Activated gamma-delta T cell (primary cell): ENCODE data around the gene CCNYL1.
"Not testable (repeated sequence)": the region's sequence is repeated elsewhere in the genome, so short reads cannot be mapped to it uniquely, and the experiment has no call there.

ENCODE experiments used
- DNase-seq: peaks from one replicate; lab custom pipeline; 2025; lab: John Stamatoyannopoulos, UW

Gene CCNYL1

GRCh38 chr2:207734636-207735512, 23.4 kb downstream of the CCNYL1 start:
- DNase-seq, result no peak

DNA sequence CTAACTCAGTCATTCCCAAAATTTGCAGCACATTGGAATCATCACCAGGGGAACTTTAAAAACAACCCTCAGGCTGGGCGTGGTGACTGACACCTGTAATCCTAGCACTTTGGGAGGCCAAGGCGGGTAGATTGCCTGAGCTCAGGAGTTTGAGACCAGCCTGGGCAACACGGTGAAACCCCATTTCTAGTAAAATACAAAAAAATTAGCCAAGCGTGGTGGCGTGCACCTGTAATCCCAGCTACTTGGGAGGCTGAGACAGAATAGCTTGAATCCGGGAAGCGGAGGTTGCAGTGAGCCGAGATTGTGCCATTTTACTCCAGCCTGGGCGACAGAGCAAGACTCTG, 24.0 kb downstream of the CCNYL1 start:
- not testable (repeated sequence) for DNase-seq

GRCh38 chr2:207743514-207743913, 32.1 kb downstream of the CCNYL1 start:
- DNase-seq, result no peak

GRCh38 chr2:207744050-207744449, 32.6 kb downstream of the CCNYL1 start:
- DNase-seq, result no peak

- no peak for DNase-seq
Observed at GRCh38 chr2:207744451-207744850, 33.0 kb downstream of the CCNYL1 start.

DNA sequence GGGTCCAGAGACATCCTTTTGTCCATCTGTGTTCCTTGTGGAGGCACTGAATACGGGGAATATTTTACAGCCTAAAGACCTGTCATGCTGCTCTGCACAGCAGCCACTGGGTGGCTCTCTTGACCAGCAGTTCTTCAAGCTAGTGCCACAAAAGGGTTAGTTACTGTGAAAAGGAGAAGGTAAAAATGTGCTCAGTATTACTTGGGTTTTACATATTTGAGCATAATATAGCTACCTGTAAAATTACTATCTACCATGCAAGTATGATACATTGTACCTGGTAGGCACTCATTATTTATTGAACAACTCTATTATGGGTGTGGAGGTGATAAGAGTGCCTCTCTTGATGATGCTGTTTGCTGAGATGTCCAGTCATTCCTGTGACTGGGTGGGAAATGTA, 34.7 kb downstream of the CCNYL1 start:
- no peak for DNase-seq

DNA sequence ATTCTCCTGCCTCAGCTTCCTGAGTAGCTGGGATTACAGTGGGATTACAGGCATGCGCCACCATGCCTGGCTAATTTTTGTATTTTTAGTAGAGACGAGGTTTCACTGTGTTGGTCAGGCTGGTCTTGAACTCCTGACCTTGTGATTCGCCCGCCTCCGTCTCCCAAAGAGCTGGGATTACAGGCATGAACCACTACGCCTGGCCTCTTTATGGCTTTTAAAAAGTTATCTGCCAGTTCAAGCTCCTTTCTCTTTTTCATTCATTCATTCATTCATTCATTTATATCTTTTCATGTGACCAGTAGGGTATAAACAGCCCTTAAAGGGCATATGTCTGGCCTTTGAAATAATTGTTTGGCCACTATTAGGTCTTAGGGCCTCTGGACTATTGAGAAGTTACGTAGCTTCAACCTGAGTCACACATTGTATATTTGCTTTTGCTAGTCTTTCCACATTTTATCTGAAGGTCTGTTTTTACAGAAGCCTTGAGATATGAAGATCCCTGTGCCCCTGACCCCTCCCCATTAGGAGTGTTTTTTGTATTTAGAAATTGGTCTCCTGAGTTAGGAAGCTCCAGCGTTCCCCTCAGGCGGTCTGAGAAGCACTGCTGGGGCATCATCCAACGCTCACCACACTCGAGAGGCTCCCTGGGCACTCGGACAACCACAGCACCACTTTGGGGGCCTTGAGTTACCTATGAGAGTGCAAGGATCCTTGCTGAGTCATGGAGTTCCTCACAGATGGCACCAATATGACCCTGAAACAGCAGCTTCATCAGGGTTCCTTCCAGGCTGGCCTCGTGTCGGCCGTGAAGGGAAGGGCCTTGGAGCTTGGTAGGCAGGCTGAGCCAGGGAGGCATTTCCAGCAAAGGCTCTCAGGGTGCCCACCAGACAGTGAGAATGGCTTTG, 36.5 kb downstream of the CCNYL1 start:
- no peak for DNase-seq

- no peak for DNase-seq
Observed at GRCh38 chr2:207748993-207749392, 37.6 kb downstream of the CCNYL1 start.

DNA sequence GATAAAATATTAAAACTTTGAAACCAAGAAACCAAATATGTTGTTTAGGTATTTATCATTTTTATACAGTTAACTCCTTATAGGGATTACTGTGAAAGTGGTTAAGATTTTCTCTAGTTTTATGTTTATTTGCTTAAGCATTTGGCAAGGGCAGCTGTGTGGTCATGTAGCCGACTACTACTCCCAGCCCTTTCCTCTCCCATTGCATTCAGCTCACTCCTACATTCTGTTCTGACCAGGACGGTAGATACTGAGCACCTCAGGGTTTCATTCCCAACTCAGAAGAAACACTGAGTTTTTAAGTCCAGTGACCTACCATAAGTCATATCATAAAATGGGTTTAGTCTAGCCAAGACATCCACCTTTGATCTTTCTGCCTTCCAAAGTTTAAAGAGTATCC, 38.4 kb downstream of the CCNYL1 start:
- DNase-seq, result no peak

GRCh38 chr2:207750345-207750744, 38.9 kb downstream of the CCNYL1 start:
- DNase-seq, result no peak

DNA sequence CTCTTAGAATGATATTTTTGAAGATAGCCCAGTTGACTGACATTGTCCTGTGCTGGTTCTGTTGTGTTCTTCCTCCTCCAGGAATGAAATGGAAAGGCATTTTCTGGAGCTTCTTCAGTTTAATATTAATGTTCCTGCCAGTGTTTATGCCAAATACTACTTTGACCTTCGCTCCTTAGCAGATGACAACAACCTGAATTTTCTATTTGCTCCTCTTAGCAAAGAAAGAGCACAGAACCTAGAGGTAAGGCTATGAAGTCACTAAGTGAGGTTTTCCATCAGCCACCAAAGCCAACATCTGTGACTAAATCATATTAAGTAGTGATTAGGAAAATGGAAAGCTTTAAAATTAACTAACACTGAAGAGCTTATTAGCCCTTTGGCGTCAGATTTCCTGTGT, 39.4 kb downstream of the CCNYL1 start:
- DNase-seq, result no peak

GRCh38 chr2:207753688-207754087, 42.2 kb downstream of the CCNYL1 start:
- DNase-seq, result not testable (repeated sequence)

DNA sequence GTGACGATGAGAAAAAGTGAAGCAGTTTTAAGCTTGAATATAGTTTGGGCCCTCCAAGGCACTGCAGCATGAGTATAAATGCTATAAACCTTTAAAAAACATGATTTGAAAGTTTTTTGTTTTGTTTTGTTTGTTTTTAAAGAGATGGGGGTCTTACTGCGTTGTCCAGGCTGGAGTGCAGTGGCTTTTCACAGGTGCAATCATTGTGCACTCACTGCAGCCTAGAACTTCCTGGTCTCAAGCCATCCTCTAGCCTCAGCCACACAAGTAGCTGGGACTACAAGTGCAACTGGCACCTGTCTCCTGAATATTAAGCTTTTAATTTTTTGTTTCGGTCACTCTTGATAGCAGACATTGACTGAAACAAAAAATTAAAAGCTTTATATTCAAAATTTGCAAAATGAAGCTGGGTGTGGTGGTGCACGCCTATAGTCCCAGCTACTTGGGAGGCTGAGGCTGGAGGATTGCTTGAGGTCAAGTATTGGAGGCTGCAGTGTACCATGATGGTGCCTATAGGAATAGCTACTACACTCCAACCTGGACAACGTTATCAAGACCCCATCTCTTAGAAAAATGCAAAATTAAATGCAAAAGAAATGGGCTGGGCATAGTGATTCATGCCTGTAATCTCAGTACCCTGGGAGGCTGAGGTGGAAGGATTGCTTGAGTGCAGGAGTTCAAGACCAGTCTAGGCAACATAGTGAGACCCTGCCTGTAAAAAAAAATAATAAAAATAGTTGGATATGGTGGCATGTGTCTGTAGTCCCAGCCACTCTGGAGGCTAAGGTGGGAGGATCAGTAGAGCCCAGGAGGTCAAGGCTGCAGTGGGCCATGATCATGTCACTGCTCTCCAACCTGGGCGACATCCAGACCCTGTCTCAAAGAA, 43.3 kb downstream of the CCNYL1 start:
- DNase-seq, result no peak

DNA sequence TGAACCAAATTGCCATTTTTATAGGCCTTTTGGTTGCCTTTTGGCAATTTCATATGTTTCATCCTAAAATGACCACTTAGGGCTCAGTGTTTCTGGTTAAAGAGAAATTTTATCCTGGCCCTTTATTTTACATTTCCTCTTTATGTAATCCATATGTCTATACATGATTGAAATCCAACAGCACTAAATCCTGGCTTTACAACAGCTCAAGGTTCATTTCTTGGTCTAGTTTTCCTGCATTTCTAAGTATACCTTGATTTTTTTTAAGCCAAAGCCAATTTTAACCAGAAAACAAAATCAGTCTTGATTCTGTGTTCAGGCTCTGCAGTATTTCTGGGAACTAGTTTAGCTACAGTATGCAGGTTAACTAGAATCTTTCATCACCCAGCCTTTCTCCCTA, 46.6 kb downstream of the CCNYL1 start:
- no peak for DNase-seq

GRCh38 chr2:207759890-207760289, 48.5 kb downstream of the CCNYL1 start:
- no peak for DNase-seq

- DNase-seq, result no peak
Observed at GRCh38 chr2:207760453-207760852, 49.0 kb downstream of the CCNYL1 start.

DNA sequence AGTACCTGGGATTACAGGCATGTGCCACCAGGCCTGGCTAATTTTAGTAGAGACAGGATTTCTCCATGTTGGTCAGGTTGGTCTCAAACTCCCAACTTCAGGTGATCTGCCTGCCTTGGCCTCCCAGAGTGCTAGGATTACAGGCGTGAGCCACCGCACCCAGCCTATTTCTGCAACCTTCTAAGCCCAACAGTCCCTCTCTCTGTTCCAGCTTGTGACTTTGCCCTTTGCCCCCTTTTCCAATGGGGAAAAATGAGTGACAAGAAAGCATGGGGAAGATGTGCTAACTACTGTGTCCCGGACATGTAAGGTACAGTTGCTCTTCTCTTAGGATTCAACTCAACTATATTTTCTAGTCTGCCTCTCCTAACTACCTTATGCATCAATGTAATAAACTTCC, 50.0 kb downstream of the CCNYL1 start:
- not testable (repeated sequence) for DNase-seq

GRCh38 chr2:207762146-207762545, 50.7 kb downstream of the CCNYL1 start:
- no peak for DNase-seq

DNA sequence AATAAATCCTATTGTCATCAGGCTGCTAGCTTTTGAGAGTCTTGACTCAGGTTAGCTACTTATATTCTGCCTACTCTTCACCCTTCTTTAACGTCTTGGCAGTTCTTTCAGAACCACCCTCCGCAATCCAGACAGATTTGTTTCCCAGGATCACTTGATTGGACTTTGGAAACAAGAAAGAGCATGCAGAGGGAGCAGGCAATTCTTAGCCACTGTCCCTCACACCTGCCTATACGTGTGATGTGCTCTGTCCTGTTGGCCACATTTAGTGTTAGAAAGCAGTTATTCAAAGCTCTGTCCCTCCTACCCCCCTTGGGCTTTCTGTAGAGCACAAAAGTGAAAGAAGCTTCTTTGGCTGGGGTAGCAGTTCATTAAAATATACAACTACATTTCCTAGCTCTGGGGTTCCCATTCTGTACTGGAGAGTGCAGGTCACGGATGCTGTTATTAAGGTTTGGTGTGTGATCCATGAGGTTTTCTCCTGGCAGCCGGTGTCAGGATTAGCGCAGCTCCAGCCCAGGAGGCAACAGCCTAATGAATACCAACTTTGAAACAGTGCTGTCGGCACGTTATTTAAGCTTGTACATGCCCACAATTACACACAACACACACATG, 52.0 kb downstream of the CCNYL1 start:
- DNase-seq, result no peak

DNA sequence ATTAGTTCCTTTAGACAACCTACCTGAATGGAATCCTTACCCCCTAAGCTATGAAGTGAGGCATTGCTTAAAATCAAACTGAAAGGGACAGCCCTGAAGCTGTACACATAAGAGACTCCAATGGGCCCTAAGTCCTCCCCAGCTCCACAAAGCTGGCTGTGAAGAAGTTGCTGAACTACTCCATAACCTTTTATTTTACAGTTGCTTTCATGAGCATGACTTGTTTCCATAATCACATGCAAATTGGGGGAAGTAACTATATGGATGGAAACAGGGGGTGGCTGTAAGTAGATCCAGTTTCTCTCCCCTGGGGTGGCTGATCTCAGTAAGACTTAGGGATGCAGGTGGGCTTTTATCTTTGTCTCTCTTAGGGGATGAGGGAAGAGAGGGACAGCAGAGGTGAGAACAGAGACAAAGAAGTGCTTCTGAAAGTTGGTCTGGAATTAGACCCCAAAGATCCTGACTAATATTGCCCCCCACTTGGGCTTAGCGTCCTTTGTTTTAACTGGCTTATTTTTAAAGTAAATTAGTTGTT, 52.7 kb downstream of the CCNYL1 start:
- DNase-seq, result no peak

GRCh38 chr2:207765547-207765946, 54.1 kb downstream of the CCNYL1 start:
- no peak for DNase-seq
